ENCODE data around the gene BDKRB2. TPM values are rescaled to one million over a fixed set of nuclear protein-coding genes. Genes with fewer than 3 reads are reported as not detected.

The BDKRB2 gene
- total RNA-seq, 2 donors from 2014 or later = not detected

DNA sequence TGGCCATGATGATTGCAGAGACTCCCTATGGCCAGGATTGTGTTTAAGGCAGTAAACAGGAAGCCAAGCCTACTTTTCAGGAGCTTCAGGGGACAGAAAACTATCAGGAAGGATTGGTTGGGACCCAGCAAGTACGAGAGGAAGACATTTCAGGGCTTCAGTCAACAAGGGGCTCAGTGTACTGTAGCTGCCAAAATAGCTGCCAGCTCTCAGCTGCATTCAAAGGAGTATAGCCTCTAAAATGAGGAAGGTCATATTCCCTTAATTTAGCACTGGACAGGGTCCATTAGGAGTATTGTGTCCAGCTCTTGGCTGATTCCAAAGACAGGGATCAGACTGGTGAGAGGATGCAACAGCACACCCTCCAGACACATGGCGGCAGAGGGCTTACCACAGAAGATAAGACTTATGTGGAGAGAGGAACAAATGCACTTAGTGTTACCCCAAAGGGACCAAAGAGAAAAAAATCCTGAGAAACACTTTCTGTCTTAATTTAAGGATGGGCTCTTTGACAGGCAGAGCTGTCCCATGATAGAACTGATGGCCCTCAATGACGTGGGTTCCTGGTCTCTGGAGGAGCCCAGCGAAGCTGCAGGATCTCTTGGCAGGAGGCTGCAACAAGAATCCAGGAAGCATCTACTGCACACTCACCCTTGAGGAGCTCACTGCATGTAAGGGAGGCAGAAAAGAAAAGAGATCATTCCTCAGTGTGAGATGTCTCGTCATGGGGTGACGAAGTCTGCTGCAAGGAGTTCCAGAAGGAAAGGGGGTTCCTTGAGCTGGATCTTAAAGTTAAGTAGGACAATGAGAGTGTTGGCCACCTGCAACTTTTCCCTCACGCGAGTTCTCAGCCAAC is 66.2 kb downstream of the BDKRB2 start:
- peaks cover 3% of the 10 kb centered on the region for H3K4me1 Mint-ChIP-seq
- H3K9me3 ChIP-seq (ENCODE audit: control insufficient read depth, low read length, poor library complexity, severe bottlenecking) = no peaks in the 10 kb centered on the region
- H3K4me3 Mint-ChIP-seq = no peak overlapping the region
- H3K27me3 Mint-ChIP-seq = peaks cover 28% of the 10 kb centered on the region
- no peak for ATAC-seq
- no peak overlapping the region for H3K27ac Mint-ChIP-seq
- peaks cover 6% of the 10 kb centered on the region for H3K36me3 Mint-ChIP-seq (ENCODE audit: low read depth)
- DNase-seq = no peak

DNA sequence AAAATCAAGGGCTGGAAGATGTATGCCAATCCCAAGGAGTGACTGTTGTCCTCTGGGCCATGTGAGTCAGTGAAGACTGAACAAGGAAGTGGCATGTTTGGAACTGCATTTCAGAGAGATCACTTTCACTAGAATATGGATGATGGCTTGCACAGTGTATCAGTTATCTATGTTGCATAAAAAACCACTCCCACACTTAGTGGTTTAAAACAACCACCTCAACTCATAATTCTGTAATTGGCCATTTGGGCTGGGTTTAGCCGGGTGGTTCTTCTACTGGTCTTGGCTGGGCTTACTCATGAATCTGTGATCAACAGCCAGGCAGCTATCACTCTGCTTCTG is 66.8 kb downstream of the BDKRB2 start:
- DNase-seq (no peak), ATAC-seq (no peak)
- H3K27ac Mint-ChIP-seq = no peak overlapping the region
- H3K9me3 ChIP-seq (ENCODE audit: control insufficient read depth, low read length, poor library complexity, severe bottlenecking) = no peaks in the 10 kb centered on the region
- no peak overlapping the region for H3K4me3 Mint-ChIP-seq
- peaks cover 3% of the 10 kb centered on the region for H3K4me1 Mint-ChIP-seq
- peaks cover 22% of the 10 kb centered on the region for H3K27me3 Mint-ChIP-seq
- H3K36me3 Mint-ChIP-seq (ENCODE audit: low read depth) = peaks cover 3% of the 10 kb centered on the region

DNA sequence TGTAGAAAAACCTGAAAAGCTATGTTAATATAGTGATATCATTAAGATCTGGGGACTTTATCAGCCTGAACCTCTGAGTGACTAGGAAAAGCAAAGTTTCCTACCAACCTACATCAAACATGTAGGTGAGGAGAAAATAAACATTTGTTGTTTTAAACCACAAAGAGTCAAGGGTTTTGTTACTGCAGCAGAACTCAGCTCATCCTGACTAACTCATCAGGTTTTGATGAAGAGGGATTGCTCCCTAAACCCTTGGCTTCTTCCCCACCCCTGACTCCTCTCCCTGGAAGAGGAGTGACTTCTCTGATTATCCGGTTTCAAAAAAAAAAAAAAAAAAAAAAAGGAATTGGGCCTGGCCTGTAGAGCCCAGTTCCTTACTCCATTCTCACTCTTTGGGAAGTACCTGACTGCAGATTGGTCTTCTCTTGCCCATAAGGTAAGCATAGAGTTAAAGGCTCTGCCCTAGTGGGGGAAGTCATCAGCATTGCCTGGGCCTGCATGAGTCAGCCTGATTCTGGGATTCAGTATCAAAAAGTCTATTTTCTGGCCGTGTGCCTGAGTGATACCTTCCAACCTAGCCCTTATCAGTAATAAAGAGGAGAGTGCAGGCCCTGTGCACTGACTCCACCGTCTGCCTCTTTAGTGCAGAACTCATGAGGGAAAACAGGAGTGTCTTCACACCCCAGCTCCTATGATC is 68.3 kb downstream of the BDKRB2 start:
- no peaks in the 10 kb centered on the region for H3K36me3 Mint-ChIP-seq (ENCODE audit: low read depth)
- H3K27ac Mint-ChIP-seq = no peak overlapping the region
- DNase-seq (no peak), ATAC-seq (no peak)
- peaks cover 2% of the 10 kb centered on the region for H3K9me3 ChIP-seq (ENCODE audit: control insufficient read depth, low read length, poor library complexity, severe bottlenecking)
- H3K4me1 Mint-ChIP-seq = no peaks in the 10 kb centered on the region
- no peak overlapping the region for H3K4me3 Mint-ChIP-seq
- peaks cover 9% of the 10 kb centered on the region for H3K27me3 Mint-ChIP-seq

DNA sequence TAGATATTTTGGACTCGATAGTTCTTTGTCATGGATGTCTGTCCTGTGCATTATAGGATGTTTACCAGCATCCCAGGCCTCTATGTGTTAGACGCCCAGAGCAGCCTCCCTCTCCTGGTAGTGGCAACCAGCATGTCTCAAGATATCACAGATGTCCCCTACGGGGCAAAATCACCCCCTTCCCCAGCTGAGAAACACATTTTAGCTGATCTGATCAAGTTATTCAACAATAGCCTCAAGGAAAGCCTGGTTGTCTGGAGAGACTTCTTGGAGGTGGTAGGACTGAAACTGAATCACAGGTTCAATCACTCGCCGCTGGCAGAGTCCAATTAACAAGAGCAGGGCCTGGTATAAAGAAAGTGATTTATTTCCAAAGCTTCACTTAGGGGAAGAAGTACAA is 69.0 kb downstream of the BDKRB2 start:
- no peaks in the 10 kb centered on the region for H3K36me3 Mint-ChIP-seq (ENCODE audit: low read depth)
- H3K9me3 ChIP-seq (ENCODE audit: control insufficient read depth, low read length, poor library complexity, severe bottlenecking) = peaks cover 4% of the 10 kb centered on the region
- H3K27me3 Mint-ChIP-seq = peaks cover 7% of the 10 kb centered on the region
- no peak overlapping the region for H3K27ac Mint-ChIP-seq
- H3K4me3 Mint-ChIP-seq = no peak overlapping the region
- H3K4me1 Mint-ChIP-seq = no peaks in the 10 kb centered on the region
- no peak for ATAC-seq
- DNase-seq = no peak

DNA sequence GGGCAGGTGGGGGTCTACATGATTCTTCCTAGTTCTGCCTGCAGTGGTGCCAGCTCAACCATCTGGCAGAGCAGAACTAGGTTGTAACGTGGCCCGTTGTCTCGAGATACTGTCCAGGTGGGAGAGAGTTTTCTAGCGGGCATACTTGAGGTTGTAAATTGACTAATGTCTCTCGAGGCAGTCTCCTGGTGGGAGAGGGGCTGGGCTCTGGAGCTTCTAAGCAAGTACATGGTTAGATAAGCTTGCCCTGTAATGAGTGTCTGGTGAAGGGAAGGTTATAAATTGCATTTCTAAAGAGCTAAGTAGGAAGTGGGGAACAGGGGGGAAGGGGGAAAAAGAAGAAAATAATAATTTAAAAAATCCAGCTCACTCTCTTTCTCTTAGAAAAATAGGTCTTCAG is 69.5 kb downstream of the BDKRB2 start:
- peaks cover 4% of the 10 kb centered on the region for H3K9me3 ChIP-seq (ENCODE audit: control insufficient read depth, low read length, poor library complexity, severe bottlenecking)
- ATAC-seq = no peak
- DNase-seq = no peak
- Mint-ChIP-seq H3K36me3 (ENCODE audit: low read depth) (no peaks in the 10 kb centered on the region), H3K4me3 (no peak overlapping the region), H3K4me1 (no peaks in the 10 kb centered on the region), H3K27me3 (peaks cover 7% of the 10 kb centered on the region), H3K27ac (no peak overlapping the region)

DNA sequence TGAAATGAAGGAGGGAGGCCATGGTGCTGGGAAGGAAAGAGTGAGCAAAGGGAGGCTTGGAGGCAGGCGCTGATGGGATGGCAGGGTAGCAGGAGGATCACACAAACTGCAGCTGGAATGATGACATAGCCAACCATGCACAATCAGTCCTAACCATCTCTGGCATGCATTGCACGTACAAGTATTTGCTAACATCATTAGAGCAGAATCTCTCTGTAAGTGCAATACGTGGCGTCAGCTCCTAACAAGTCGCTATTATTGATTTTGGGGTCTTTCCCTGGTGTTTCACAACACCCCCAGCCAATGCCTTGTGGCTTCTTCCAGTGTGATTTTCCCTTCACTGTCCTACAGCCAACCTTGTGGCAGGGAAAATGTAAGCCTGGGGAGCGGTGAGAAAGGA is 69.9 kb downstream of the BDKRB2 start:
- no peaks in the 10 kb centered on the region for H3K4me1 Mint-ChIP-seq
- peaks cover 4% of the 10 kb centered on the region for H3K9me3 ChIP-seq (ENCODE audit: control insufficient read depth, low read length, poor library complexity, severe bottlenecking)
- H3K36me3 Mint-ChIP-seq (ENCODE audit: low read depth) = peaks cover 3% of the 10 kb centered on the region
- peak overlapping the region; percentile 47 for H3K27ac Mint-ChIP-seq
- DNase-seq (no peak), ATAC-seq (no peak)
- H3K4me3 Mint-ChIP-seq = no peak overlapping the region
- H3K27me3 Mint-ChIP-seq = peaks cover 4% of the 10 kb centered on the region

DNA sequence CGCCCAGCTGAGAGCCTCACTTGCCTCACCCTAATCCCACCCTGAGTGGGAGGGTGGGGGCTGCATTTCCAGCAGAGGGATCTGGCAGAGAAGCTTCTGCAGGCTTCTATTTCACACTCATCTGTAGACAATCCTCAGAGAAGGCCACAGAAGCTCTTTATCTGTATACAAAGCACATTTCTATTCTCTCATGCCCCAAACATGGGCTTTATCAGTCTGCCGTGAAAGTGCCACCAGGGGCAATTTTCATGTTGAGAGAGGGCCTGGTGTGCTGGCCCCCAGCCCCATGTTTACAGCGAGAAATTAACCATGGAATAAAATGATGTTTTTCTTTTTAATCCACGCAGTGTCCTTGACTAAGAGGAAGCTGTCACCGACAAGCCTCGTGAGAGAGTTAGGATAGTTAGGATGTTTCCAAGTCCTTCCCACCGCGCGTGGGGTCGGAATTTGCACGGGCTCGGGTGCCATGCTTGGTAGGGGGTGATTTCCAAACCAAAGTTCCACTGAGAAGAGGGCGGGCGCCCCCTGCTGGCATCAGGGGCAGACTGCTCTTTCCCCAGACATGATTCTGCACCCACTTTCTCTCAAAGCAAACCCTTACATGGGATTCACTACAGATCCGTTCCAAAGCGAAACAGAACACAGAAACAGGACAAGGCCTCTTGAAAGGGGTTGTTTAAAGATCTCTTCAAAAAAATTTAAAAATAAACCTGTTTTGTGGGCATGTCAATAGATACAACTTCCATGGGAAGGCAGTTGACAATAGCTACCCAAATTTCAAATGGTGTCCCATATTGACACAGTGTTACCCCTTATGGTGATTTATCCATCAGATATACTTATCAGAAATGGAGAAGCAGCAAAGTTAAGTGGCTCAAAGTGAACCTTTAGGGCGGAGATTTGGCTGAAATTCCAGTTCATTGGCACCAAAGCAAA is 70.8 kb downstream of the BDKRB2 start:
- peaks cover 4% of the 10 kb centered on the region for H3K9me3 ChIP-seq (ENCODE audit: control insufficient read depth, low read length, poor library complexity, severe bottlenecking)
- Mint-ChIP-seq H3K36me3 (ENCODE audit: low read depth) (peaks cover 3% of the 10 kb centered on the region), H3K27ac (peak overlapping the region; percentile 47), H3K27me3 (no peaks in the 10 kb centered on the region), H3K4me1 (no peaks in the 10 kb centered on the region), H3K4me3 (no peak overlapping the region)
- peak; percentile 54 for ATAC-seq
- peak; percentile 38 to 74 (median 49) for DNase-seq

DNA sequence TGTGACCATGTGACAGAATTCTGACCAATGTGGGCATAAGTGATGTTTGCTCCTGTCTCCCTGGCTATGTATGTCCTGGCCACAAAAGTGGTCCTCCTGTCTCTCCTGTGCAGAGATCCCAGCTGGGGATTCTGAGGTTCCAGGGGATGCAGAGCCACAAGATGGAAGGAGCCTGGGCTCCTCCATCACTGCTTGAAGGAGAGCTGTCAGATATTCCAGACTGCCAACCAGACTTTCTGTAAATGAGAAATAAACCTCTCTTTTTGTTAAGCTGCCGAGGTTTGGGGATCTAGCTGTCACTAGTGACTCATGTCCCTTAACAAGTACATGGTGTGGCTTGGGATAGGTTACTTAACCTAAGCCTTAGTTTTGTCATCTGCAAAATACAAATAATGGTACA is 73.3 kb downstream of the BDKRB2 start:
- no peak for ATAC-seq
- no peak overlapping the region for H3K4me3 Mint-ChIP-seq
- no peak for DNase-seq
- no peaks in the 10 kb centered on the region for H3K4me1 Mint-ChIP-seq
- peaks cover 3% of the 10 kb centered on the region for H3K36me3 Mint-ChIP-seq (ENCODE audit: low read depth)
- no peaks in the 10 kb centered on the region for H3K27me3 Mint-ChIP-seq
- no peak overlapping the region for H3K27ac Mint-ChIP-seq
- peaks cover 4% of the 10 kb centered on the region for H3K9me3 ChIP-seq (ENCODE audit: control insufficient read depth, low read length, poor library complexity, severe bottlenecking)

DNA sequence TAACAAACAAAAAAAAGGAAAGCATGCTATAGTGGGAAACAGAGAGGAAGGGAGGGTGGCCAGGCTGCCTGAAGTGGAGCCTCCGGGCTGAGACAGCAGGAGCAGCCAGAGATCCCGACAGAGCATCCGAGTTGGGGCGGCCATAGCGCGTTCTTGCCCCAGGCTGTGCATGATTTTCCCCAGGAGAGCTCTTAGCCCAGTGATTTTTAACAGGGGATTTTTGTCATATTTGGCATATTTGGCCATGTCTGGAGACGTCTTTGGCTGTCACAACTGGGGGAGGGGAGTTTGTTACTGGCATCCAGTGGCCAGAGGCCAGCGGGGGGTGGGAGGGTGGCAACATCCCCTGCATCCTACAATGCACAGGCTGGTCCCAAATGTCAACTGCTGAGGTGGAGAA is 74.9 kb downstream of the BDKRB2 start:
- Mint-ChIP-seq H3K27me3 (no peaks in the 10 kb centered on the region), H3K27ac (no peak overlapping the region), H3K36me3 (ENCODE audit: low read depth) (peaks cover 5% of the 10 kb centered on the region), H3K4me1 (no peaks in the 10 kb centered on the region), H3K4me3 (no peak overlapping the region)
- DNase-seq = no peak
- ATAC-seq = no peak
- peaks cover 4% of the 10 kb centered on the region for H3K9me3 ChIP-seq (ENCODE audit: control insufficient read depth, low read length, poor library complexity, severe bottlenecking)

DNA sequence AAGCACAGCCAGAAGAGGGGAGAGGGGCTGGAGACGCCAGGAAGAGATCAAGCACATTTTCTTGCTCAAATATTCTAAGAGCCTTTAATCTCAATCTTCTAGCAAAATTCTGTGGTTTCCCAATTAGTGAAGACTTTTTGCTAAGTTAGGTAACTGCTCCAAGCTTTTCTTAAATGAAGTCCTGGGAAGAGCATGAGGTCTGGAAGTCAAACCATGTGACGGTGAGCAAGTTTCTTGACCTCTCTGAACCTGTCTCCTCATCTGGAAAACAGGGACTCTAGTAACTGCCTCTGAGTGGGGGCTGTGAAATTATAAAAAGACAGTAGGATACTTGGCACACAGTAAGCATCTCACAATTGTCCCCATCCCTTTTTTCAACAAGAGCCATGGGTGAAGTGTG is 75.5 kb downstream of the BDKRB2 start:
- no peaks in the 10 kb centered on the region for H3K27me3 Mint-ChIP-seq
- peaks cover 8% of the 10 kb centered on the region for H3K36me3 Mint-ChIP-seq (ENCODE audit: low read depth)
- no peak overlapping the region for H3K27ac Mint-ChIP-seq
- no peaks in the 10 kb centered on the region for H3K4me1 Mint-ChIP-seq
- ATAC-seq = no peak
- H3K9me3 ChIP-seq (ENCODE audit: control insufficient read depth, low read length, poor library complexity, severe bottlenecking) = peaks cover 4% of the 10 kb centered on the region
- no peak for DNase-seq
- no peak overlapping the region for H3K4me3 Mint-ChIP-seq

DNA sequence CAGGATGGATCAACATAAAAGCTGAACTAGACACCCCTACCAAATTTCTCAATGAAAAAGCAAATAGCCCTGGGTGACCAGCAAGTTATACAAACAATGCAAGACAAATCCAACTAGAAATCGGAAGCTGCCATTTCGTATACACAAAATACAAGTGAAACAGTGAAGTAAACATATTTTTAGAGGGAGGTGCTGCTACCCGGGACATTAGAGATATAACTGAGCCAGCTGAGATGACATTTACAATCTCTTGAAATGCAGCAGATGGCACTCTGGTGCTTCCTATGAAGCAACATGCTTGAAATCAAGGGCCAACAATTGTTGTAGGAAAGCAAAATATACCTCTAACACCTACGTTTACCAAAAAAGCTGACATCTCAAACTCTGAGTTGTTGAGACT is 76.8 kb downstream of the BDKRB2 start:
- H3K4me3 Mint-ChIP-seq = no peak overlapping the region
- no peak for ATAC-seq
- DNase-seq = no peak
- no peaks in the 10 kb centered on the region for H3K27me3 Mint-ChIP-seq
- H3K27ac Mint-ChIP-seq = no peak overlapping the region
- peaks cover 4% of the 10 kb centered on the region for H3K9me3 ChIP-seq (ENCODE audit: control insufficient read depth, low read length, poor library complexity, severe bottlenecking)
- no peaks in the 10 kb centered on the region for H3K4me1 Mint-ChIP-seq
- H3K36me3 Mint-ChIP-seq (ENCODE audit: low read depth) = peaks cover 10% of the 10 kb centered on the region

DNA sequence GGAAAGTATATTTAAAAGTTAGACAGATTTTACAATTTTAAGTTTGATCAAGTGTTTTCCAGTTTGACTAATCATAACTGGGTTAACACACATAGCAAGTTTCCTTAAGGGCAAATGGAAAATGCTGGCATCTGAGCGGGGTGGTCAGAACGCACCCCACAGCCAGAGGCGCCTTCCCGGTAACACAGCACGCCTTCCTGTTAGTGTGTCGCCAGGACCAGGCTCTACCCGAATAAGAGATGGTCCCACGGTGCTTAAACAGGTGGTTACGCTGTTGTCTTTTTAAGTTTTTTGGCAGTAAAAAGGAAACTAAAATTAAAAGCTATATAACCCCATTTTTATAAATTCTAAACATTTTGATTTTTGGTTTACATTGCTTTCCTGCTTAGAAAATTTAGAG is 79.4 kb downstream of the BDKRB2 start:
- ATAC-seq (no peak), DNase-seq (no peak)
- H3K36me3 Mint-ChIP-seq (ENCODE audit: low read depth) = peaks cover 14% of the 10 kb centered on the region
- no peaks in the 10 kb centered on the region for H3K9me3 ChIP-seq (ENCODE audit: control insufficient read depth, low read length, poor library complexity, severe bottlenecking)
- no peak overlapping the region for H3K4me3 Mint-ChIP-seq
- no peaks in the 10 kb centered on the region for H3K27me3 Mint-ChIP-seq
- peak overlapping the region; percentile 49 for H3K27ac Mint-ChIP-seq
- H3K4me1 Mint-ChIP-seq = peaks cover 2% of the 10 kb centered on the region

DNA sequence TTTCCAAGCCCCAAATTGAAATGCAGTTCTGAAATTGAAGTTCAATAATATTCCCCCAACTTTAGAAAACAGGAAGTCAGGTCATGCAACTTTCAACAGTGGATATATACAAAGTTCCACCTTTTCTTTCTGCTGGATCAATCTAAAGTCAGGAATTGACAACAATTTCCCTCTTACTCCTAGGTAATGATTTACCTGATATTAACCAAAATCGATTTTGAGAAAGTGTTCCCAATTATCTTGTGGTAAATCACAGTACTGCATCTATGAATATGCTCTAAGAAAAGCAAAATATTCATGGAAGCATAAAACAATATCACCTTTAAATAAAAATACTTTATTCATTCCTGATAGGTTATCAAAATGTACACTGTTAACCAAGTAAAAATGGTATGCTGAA is 79.8 kb downstream of the BDKRB2 start:
- peaks cover 2% of the 10 kb centered on the region for H3K4me1 Mint-ChIP-seq
- no peaks in the 10 kb centered on the region for H3K9me3 ChIP-seq (ENCODE audit: control insufficient read depth, low read length, poor library complexity, severe bottlenecking)
- DNase-seq (no peak), ATAC-seq (no peak)
- no peaks in the 10 kb centered on the region for H3K27me3 Mint-ChIP-seq
- H3K4me3 Mint-ChIP-seq = no peak overlapping the region
- peaks cover 12% of the 10 kb centered on the region for H3K36me3 Mint-ChIP-seq (ENCODE audit: low read depth)
- H3K27ac Mint-ChIP-seq = peak overlapping the region; percentile 57

All from T-helper 17 cell (primary cell).